ENCODE data around the gene INTS1.

INTS1 gene

DNA sequence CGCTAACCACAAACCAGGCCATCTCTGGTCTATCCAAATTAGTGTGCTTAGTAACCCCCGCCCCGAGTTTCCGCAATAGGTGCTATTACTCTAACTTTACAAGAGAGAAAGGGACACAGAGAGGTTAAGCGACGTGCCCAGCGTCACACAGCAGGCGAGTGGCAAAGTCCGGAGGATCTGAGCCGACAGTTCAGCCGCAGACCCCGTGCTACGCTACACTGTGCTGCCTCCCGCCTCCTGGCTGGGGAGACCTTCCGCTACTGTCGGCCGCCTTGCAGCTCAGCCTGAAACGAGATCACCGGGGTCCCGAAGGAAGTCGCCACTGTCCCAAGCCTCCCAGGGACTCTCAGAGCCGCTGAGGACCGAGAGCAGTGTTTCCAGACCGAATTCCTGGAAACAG is 799 bp downstream of the INTS1 start:
- DNase-seq (ENCODE audit: low read depth): no peak

DNA sequence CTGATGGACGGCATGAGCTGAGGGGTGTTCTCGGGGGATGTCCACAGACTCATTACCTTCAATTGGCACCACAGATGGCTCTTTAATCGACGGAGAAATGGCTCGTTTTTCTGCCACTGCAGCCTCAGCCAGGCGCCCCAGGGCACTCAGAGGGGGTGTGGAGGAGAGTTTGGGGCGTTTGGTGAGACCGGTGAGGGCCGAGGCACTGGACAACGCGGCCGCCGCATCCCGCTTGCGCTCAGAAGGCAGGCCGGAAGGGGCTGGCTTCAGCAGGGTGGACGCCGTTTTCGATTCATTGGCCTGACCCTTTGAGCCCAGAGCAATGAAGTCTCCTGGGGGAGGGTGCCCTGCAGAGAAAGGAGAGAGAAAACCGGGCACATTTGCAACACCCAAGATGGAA is 1.3 kb downstream of the INTS1 start:
- no peak for DNase-seq (ENCODE audit: low read depth)

DNA sequence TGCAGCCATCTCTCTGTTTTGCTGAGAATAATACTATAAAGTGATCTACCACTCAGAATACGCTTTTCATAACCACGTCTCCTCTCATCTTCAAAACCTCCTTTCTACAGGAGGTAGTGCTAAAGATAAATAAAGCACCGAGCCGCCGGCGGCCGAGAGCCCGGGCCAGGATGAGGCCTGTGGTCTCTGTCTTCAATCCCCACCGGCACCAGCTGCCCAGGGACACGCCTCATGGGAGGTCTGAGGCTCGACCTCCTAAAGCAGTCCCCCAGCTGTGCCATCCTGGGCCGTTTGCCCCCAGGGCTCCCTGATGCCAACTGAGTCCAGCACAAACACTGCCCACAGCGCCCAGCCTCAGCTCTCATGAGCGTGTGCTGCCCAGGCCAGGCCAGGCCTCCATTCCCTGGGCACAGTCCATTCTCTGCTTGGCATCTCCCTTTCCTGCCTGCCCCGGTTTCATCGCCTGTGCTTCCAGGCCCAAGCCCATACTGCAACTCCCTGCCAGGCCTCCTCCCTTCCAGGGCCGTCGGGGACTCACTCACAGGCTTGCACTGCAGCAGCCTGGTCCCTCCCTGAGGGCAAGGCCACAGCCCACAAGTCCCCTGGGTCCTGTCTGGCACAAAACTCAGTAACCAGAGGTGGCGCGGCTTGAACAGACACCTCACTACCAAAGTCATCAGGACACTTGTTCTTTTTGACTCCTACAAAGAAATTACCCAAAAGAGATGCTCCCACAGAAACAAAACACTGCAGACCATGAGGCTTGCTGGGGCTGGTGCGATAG is 2.5 kb downstream of the INTS1 start:
- DNase-seq (ENCODE audit: low read depth): no peak

DNA sequence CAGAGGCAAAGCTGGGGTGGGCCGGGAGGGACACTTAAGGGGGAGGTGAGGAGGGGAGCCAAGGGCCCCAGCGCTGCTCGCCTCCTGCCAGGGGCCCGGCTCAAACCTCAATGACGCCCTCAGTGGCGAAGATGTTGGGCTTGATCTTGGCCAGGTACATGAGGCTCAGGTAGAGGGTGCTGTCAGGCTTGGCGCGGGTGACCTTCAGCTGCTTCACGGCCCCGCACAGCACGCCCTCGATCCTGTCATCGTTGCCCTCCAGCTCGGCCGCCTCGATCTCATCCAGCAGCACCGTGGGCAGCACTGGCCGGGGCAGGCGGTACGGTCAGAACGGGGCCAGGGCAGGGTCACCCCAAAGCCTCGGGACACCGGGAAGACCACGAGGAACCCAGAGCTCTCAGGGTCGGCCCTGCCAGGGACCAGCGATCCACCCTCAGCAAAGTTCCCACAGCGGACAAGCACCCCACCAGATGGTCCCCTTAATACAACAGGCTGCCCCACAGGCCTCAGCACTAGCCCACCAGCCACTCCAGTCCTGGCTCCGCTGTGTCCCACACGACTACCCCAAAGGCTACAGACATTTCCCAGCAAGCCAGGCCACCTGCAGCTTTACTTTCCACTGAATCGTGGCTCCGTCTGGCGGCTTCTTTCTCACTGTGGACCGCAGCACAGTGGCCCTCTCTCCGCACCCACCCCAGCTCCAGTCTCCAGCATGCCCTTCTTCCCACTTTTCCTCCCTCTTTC is 4.0 kb downstream of the INTS1 start:
- no peak for DNase-seq (ENCODE audit: low read depth)

DNA sequence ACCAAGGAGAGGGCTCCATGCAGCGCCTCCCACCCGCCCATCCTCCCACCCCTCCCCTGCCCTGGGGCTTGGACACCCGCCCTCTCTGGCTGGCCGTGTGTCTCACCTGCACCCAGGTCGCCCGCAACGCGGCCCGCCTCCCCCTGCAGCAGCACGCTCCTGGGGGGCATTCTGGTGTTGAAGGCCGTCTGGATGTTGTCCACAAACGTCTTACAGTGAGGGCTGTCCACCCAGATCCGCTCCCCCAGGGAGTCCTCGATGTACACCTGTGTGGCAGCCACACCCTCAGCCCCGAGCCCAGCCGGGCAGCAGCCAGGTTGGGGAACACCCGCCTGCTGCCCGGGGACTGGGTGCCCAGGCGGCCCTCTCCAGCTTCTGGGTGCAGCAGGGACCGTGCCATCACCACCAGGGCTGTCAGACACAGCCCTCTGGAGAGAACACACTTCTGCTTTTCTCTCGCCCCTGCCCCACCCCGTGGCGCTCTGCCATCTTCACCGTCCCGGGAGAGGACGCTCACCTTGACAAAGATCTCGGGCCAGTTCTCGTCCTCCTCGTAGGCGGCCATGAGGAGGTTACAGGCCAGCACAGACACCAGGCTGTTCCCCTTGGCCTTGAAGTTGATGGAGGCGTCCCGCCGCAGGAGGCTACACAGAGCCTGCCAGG is 4.7 kb downstream of the INTS1 start:
- DNase-seq (ENCODE audit: low read depth): no peak

- DNase-seq (ENCODE audit: low read depth): no peak
Observed at GRCh38 chr7:1498370-1499305, 5.6 kb downstream of the INTS1 start.

- DNase-seq (ENCODE audit: low read depth): no peak
Observed at GRCh38 chr7:1497293-1497927, 6.8 kb downstream of the INTS1 start.

GRCh38 chr7:1496531-1497292 is 7.5 kb downstream of the INTS1 start:
- no peak for DNase-seq (ENCODE audit: low read depth)

- DNase-seq (ENCODE audit: low read depth): no peak
Observed at GRCh38 chr7:1495564-1496242, 8.5 kb downstream of the INTS1 start.

DNA sequence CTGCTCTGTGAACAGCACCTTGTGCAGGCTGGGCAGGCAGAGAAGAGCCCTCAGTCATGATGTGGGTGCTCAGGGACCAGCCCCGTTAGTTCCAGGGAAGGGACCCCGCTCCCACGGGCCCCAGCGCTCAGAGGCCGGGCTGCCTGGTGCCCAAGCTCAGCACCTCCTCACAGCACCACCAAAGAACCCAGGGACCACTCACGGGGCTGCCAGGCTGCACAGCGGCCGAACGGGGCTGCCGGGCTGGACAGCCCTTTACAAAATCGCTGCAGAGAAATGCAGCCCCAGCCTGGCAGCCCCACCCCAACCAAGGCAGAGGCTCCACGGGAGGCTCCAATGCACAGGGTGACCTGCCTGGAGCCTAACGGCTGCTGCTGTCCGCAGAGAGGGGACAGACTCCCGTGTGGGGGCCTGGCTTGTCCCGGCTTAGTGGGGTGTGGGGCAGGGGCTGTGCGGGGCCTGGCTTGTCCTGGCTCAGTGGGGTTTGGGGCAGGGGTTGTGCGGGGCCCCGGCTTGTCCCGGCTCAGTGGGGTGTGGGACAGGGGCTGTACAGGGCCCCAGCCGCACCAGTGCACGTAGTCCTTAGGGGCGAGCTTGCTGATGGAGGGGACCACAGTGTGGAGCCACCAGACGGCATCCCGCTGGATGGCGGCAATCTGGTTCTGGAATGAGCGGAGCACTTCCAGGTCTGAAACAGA is 9.2 kb downstream of the INTS1 start:
- DNase-seq (ENCODE audit: low read depth): no peak

- no peak for DNase-seq (ENCODE audit: low read depth)
Observed at GRCh38 chr7:1494447-1494846, 9.7 kb downstream of the INTS1 start.

DNA sequence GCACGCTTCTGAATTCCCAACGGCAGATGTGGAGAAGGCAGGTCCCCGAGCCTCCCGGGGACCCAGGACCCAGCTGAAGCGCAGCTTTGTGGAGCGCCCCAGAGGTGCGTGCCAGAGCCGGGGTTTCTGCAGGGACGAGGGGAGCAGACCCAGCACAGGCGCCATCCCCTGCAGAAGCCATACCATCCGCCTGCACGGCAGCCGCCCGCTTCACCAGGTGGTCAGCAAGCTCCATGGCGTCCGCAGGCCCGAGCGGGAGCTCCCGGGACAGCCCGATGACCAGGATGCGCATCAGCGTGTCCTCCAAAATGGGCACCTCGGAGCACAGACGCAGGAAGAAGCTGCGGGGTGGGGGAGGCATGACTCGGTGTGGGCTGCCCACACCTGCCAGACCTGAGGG is 10.6 kb downstream of the INTS1 start:
- DNase-seq (ENCODE audit: low read depth): no peak

GRCh38 chr7:1493129-1493528 is 11.1 kb downstream of the INTS1 start:
- no peak for DNase-seq (ENCODE audit: low read depth)

DNA sequence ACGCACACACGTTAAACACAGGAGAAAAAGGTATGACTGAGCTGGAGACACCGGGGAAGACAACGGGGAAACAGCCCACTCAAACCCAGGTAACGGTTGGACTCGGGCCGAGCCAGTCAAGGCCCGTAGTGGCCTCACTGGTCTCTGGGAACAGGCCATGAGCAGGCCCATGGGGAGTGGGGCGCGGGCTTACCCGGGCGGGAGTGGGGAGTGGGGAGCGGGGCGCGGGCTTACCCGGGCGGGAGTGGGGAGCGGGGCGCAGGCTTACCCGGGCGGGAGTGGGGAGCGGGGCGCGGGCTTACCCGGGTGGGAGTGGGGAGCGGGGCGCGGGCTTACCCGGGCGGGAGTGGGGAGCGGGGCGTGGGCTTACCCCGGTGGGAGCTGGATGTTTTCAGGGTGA is 11.5 kb downstream of the INTS1 start:
- no peak for DNase-seq (ENCODE audit: low read depth)

DNA sequence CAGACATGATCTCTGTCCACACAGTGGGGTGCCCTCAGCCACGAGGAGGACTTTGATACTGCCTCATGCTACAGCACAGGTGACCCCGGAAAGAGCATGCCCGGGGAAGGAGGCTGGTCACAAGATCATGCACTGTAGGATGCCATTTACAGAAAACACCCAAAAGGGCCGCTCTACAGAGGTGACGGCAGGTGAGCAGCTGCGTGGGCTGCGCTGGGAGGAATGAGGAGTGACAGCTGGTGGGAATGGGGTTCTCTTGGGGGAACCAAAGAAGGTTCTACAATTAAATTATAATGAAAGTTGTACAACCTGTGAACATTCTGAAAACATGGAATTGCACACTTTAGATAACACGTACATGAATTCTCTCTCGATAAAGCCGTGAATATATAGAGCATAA is 12.0 kb downstream of the INTS1 start:
- no peak for DNase-seq (ENCODE audit: low read depth)

DNA sequence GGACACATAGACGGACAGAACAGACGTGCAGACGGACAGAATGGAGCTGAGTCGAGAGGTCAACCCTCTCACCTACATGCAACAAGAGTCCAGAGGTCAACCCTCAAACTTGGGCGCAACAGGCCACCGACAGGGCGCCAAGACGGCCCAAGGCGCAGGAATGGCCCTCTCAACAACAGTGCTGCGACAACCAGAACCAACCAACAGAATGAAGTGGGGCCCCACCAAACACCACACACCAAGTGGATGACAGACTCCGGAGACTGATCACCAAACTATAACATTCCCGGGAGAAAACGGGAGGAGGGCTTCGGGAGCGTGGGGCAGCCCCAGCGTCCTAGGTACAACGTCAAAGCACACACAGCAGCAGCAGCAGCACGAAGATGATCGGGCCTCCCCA is 13.4 kb downstream of the INTS1 start:
- no peak for DNase-seq (ENCODE audit: low read depth)

DNA sequence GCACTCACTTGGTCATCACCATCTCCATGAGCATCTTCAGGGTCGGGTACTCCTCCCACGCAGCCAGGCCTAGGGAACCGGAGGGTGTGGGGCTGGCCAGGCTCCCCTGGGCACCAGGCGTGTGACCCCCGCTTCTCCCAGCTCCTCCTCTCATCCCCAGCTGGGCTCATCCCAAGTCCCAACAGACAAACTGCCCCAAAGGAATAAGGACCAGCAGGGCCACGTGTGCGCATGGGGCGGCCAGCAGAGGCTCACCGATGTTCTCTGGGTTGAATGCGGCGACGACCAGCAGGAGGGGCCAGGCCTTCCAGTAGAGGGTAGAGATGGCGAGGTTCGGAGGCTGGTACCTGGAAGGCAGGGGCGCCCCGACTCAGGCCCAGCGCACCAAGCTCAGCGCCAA is 14.9 kb downstream of the INTS1 start:
- no peak for DNase-seq (ENCODE audit: low read depth)

- DNase-seq (ENCODE audit: low read depth): no peak
Observed at GRCh38 chr7:1488016-1488415, 16.2 kb downstream of the INTS1 start.

- no peak for DNase-seq (ENCODE audit: low read depth)
Observed at GRCh38 chr7:1487466-1487865, 16.7 kb downstream of the INTS1 start.

DNA sequence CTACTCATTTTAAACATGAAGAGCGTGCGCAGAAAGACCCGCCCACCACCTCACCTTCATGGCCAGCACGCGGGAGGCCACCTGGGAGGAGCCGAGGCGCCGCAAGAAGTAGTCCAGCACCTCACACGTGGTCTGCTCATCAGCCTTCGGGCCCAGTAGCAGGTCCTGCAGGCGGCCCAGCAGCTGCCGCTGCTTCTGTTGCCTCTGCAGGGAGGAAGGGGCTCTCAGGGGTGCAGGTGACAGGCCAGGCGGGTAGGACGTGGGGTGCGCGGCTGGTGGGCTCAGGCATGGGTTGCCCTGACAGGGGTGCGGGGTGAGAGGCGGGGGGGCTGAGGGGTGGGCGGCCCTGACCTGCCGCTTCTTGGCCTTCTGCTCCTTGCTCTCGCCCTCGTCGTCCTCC is 17.6 kb downstream of the INTS1 start:
- DNase-seq (ENCODE audit: low read depth): no peak
